GM19043 (cell line): ENCODE measurements around the gene SAA2.
"Not testable (repeated sequence)": the region's sequence is repeated elsewhere in the genome, so short reads cannot be mapped to it uniquely, and the experiment has no call there.

ENCODE experiments used
- ATAC-seq: cut with Tn5 transposase; IDR thresholded peaks from one replicate; pipeline ENCODE4 v1.9.1; 2021; ENCODE audit warnings: low read depth; ENCODE audit not compliant: unreplicated experiment

SAA2 gene

DNA sequence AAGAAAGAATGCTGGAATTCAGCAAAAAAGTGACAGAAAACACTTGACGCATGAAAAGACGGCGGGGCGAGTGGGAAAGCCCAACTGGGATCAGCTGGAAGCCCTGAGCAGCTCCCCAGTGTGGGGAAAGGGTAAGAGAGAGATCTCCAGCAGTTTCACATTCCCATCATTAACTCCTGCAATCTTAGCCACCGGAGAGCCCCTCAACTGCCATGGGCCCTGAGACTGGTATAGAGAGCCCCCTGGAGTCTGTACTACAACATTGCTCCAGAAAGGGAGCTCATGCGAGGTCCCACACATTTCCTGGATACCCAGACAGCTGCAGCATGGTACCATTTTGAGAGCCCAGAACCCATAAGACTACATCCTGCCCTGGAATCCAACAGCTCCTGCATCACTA, 44.7 kb downstream of the SAA2 start:
- no peak for ATAC-seq

DNA sequence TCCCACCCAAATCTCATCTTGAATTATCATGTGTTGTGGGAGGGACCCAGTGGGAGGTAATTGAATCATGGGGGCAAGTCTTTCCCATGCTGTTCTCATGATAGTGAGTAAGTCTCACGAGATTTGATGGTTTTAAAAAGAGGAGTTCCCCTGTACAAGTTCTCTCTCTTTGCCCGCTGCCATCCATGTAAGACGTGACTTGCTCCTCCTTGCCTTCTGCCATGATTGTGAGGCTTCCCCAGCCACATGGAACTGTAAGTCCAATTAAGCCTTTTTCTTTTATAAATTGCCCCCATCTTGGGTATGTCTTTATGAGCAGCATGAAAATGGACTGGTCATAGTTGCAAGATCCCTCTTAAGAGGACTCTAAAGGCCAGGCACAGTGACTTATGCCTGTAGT, 50.7 kb downstream of the SAA2 start:
- ATAC-seq, result not testable (repeated sequence)

DNA sequence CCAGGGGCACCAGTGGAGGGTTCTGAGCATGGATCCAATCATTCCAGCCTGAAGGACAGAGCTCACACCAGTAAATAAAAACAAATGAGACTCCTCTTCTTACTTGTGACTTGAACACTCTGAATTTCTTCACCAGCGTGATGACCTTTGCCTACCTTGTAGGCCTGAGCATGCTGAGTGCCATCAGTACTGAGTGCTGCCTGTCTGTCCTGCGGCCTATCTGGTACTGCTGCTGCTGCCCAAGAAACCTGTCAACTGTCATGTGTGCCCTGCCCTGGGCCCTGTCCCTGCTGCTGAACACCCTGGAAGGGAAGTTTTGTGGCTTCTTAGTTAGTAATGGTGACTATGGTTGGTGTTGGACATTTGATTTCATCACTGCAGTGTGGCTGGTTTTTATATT, 51.9 kb downstream of the SAA2 start:
- ATAC-seq, result no peak
